Epidermal melanocyte (primary cell): ENCODE data around the gene GPHA2.
"Not testable (repeated sequence)": the region's sequence is repeated elsewhere in the genome, so short reads cannot be mapped to it uniquely, and the experiment has no call there.

Experiments used
- DNase-seq: peaks from one replicate; pipeline ENCODE4 v3.0.0; 2011; ENCODE audit warnings: low spot score; ENCODE audit not compliant: insufficient read length

Gene GPHA2

DNA sequence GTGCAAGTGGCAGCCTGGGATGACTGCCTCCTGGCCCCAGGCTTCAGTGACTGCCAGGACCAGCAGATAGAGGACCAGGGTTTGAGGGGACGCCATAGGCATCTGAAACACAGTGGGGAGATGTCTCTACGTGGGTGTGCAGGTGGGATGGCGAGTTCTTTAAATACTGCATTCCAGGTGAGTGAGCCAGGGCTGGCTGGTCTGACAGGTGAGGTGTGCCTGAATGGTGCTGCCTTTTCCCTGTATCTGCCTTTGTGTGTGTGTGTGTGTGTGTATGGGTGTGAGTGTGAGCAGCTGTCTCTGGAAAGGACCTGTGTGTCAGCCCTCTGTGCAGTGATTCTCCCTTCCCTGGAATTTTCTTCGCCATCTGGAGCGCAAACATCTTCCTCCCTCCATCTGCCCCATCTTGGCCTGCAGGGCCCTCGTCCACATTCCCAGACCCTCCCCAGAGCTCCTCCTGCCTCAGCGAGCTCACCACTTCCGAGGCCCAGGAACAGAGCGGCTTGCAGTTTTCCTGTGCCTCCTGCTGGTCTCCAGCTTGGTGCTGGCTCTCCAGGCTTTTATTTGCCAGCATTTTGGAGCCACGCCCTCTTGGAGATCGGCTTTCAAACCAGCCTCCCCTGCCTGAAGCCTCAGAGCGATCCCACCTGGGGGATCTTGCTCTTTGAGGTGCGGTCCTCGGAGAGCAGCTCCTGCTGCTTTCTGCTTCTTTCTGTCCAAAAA is at the start of gene GPHA2:
GPHA2 (minus strand) TSS at position 535 of the 723 bp plus-strand sequence; CDS start at position 102, 433 bp downstream.
- DNase-seq, result no peak

DNA sequence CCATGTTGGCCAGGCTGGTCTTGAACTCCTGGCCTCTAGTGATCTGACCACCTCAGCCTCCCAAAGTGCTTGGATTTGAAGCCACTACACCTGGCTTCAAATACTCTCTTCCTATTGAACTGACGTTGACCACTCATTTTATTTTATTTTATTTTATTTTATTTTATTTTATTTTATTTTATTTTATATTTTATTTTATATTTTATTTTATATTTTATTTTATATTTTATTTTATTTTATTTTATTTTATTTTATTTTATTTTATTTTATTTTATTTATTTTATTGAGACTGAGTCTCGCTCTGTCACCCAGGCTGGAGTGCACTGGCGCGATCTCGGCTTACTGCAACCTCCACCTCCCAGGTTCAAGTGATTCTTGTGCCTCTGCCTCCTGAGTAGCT is 47.6 kb upstream of the GPHA2 start:
- not testable (repeated sequence) for DNase-seq

GRCh38 chr11:64976651-64977050 is 41.0 kb upstream of the GPHA2 start:
- DNase-seq, result no peak

- no peak for DNase-seq
Measured at GRCh38 chr11:64974124-64974523, 38.4 kb upstream of the GPHA2 start.

DNA sequence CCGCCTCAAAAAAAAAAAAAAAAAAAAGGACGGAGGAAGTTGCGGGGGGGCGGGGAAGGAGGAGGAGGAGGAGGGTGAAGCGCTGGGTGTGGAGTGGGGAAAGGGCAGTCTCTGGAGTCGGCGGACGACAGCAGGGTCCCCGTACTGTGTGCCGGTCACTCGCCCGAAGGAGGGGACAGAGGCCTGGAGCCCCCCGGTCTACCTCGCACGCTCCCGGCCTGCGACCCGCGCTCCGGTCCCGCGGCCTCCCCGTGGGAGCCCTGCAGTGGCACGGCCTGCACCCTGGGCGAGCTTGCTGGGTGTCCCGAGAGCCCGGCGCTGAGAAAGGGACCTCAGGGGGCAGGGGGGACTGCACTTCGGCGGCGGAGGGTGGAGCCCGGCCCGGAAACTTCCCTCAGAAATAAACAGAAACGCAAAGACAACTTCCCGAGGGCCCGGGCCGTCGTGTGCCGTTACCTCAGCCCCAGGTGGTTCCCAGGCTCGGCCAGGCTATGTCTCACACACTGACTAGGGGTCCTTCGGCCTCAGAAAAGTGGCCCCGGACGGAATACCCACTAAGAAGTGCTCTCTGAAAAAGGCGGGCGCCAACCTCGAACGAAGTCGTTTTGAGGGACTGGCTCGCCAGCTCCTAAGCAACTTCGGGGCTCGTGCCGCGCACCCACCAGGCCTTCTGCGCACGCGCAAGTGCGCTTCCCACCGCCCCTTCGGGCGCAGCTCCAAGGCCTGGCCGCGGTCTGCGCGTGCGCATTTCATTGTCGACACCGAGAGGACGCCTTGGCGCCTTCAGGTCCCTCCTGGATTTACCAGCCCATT is 35.9 kb upstream of the GPHA2 start, which contains the start of gene MAJIN:
MAJIN (minus strand) TSS at position 688 of the 813 bp plus-strand sequence. CDS start 12,703 bp downstream, outside the sequence.
- DNase-seq, result peak; percentile 59

- no peak for DNase-seq
Measured at GRCh38 chr11:64970731-64971151, 35.0 kb upstream of the GPHA2 start.

DNA sequence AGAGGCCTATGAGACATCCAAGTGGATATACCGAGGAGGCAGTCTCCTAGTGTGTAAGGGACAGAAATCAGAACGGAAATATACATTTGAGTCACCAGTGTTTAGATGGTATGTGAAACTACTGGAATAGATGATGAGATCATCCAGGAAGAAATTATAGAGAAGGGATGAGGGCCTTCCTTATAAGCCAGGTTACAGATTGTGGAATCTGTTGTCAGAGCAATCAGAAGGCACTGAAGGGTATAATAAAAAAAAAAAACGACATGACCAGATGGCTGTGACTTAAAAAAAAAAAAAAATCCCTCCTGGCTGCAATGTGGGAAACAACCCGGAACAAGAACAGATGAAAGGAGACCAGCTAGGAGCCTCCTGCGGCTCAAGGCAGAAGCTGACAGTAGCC is 33.5 kb upstream of the GPHA2 start:
- no peak for DNase-seq

DNA sequence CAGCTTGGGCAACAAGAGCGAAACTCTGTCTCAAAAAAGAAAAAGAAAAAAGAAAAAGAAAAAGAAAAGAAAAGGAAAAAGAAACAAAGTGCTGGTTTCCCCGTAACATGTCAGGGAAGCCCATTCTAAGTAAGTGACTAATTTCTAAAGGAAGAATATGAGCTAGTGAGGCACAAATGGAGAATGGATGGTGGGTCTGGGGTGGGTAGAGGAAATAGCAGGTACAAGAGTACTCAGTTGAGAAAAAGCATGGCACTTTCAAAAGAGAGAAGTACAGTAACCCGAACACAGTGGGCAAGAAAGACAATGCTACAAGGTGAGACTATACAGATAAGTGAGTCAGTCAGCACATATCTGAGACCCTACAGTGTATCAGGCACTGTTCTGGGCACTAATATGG is 31.7 kb upstream of the GPHA2 start:
- no peak for DNase-seq

DNA sequence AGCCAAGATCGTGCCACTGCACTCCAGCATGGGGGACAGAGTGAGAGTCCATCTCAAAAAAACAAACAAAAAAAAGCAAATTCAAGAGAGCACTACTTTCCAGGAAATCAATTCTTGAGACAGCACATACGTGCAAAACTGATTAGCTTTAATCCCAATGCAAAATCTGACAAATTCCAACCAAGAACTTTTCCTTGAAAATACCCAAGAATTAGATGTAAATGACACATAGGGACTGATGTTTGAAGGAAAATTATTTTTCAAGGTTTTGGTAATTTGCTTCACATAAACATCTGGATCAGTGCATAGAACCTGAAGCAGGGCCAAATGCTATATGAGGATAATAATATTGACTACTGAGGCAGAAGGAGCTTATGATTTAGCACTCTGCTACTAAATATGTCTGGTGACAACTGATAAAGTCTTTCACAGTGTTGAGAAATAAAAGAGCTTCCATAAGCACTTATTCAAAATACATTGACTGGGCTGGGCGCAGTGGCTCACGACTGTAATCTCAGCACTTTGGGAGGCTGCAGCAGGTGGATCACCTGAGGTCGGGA is 27.5 kb upstream of the GPHA2 start:
- DNase-seq, result no peak

- DNase-seq, result peak; percentile 50
Measured at GRCh38 chr11:64960719-64961118, 25.0 kb upstream of the GPHA2 start.

GRCh38 chr11:64959498-64959897 is 23.8 kb upstream of the GPHA2 start:
- DNase-seq, result no peak

- DNase-seq, result no peak
Measured at GRCh38 chr11:64954201-64954600, 18.5 kb upstream of the GPHA2 start.

- DNase-seq, result no peak
Measured at GRCh38 chr11:64951529-64951928, 15.8 kb upstream of the GPHA2 start.

- no peak for DNase-seq
Measured at GRCh38 chr11:64947208-64947814, 11.6 kb upstream of the GPHA2 start.

GRCh38 chr11:64936539-64936938 is 846 bp upstream of the GPHA2 start:
- DNase-seq, result no peak

GRCh38 chr11:64934682-64935358 is 873 bp downstream of the GPHA2 start:
- DNase-seq, result no peak

DNA sequence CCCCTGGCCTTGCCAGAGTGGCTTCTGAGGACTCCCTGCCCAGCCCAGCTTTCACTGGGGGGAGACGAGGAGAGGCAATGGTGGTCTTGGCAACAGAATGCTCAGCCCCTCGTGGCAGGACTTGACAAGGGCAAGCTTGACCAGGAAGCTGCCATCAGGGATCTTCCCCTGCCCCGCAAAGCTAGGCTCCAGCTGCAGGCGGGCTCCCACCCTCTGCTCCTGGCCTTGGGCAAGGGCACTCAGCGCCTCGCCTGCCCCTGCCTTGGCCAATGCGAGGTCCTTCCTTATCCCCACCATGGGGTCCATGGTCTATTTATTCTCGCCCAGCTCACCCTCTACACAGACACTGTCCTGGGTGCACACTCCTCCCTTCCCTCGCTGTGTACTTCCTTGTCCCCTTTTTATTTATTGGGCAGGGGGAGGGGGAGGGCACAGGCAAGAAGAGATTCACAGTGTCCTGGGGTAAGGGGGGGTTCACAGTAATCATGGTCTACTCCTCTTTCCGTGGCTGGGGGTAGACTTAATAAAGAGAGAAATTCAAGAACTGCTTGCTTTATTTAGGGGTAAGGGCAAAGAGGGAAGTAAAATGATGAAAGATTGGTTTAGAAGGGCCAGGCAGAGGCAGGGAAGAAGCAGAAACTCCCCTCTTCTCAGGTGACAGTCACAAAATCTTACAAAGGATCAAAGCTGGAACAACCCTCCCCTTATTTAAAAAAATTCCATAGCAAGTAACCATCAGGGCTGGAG is 1.6 kb downstream of the GPHA2 start:
- no peak for DNase-seq

DNA sequence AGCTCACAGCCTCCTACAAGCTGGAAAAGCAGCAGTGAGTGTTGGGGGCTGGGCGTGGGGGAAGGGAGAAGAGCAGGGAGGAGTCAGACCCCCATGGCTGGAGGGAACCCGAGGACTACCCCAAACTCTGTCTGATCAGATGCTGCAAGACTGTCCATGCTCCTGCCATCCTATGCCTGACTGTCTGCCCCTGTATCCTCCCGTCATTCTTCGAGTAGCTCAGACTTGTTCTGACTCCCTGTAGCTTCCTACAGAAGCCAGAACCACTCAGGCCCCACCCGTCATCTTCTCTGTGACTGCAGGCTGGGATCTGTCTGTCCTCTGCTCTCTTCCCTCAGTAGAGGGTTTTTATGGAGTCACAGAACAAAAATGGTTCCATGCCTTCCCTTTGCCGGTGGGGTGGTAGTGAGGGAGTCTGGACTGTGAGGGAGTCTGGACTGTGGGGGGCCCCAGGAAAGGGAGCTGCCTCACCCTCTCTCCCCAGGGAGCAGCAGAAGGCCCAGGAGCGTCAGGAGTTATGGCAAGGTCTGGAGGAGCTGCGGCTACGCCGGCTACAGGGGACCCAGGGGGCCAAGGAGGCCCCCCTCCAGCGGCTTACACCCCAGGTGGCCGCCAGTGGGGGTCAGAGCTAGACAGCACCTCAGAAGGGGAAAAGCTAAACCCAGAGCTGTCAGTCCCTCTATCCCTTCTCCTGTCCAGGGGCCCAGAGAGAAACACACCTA is 2.3 kb downstream of the GPHA2 start:
- no peak for DNase-seq

GRCh38 chr11:64932324-64932723 is 3.4 kb downstream of the GPHA2 start:
- DNase-seq, result no peak

DNA sequence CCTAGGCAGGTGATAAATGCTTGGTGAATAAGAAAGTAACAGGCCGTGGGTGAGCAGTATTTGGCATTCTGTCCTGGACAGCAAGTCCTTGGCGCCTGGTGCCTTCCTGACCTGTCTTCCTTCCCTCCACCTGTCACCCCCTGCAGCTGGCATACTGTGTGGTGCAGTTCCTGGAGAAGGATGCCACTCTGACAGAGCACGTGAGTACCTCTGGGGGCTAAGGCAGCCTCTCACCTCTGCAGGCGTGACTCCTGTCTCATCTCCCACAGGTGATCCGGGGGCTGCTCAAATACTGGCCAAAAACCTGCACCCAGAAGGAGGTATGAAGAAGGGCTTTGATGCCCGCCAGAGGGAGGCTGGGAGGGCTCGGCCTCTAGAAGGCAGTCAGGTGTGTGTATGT is 4.4 kb downstream of the GPHA2 start:
- no peak for DNase-seq
